LNCaP clone FGC (cell line): ENCODE data around the gene KLHL29.

Experiments used
- DNase-seq: peaks from one replicate; pipeline ENCODE4 v3.0.0-alpha.2; 2011; ENCODE audit warnings: low read depth
- H3K4me3 ChIP-seq: 2 replicates; pipeline ENCODE4 v1.5.1; 2011; ENCODE audit warnings: mild to moderate bottlenecking, low read depth, low read length, control low read depth
- TF ChIP-seq, protein P1 (sequence below): IDR thresholded peaks from 2 replicates; pipeline ENCODE4 v1.5.1; 2012; ENCODE audit warnings: mild to moderate bottlenecking; ENCODE audit not compliant: control insufficient read depth, insufficient read depth; ENCODE audit errors: extremely low read depth

KLHL29 gene

DNA sequence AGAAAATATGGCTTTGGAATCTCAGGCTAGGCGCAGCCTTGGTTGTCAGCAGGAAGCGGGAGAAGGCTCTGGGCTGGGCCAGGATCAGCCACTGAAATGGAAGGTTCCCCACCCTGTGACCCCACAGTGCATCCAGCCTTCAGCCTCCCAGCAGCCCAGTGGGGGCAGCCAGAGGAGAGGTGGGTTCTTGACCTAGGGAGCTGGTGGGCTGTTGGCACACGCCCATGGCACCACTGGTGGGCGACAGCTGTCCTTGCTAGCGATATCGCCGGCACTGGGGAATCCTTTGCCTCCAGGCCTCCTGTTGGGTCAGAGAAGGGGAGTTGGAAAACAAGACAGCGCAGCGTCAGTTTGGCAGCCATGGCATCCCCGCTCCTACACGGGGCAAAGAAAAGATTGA is 92.4 kb downstream of the KLHL29 start:
- TF ChIP-seq, protein P1, sequence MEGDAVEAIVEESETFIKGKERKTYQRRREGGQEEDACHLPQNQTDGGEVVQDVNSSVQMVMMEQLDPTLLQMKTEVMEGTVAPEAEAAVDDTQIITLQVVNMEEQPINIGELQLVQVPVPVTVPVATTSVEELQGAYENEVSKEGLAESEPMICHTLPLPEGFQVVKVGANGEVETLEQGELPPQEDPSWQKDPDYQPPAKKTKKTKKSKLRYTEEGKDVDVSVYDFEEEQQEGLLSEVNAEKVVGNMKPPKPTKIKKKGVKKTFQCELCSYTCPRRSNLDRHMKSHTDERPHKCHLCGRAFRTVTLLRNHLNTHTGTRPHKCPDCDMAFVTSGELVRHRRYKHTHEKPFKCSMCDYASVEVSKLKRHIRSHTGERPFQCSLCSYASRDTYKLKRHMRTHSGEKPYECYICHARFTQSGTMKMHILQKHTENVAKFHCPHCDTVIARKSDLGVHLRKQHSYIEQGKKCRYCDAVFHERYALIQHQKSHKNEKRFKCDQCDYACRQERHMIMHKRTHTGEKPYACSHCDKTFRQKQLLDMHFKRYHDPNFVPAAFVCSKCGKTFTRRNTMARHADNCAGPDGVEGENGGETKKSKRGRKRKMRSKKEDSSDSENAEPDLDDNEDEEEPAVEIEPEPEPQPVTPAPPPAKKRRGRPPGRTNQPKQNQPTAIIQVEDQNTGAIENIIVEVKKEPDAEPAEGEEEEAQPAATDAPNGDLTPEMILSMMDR = no peak
- no peak overlapping the region for H3K4me3 ChIP-seq
- no peak for DNase-seq

DNA sequence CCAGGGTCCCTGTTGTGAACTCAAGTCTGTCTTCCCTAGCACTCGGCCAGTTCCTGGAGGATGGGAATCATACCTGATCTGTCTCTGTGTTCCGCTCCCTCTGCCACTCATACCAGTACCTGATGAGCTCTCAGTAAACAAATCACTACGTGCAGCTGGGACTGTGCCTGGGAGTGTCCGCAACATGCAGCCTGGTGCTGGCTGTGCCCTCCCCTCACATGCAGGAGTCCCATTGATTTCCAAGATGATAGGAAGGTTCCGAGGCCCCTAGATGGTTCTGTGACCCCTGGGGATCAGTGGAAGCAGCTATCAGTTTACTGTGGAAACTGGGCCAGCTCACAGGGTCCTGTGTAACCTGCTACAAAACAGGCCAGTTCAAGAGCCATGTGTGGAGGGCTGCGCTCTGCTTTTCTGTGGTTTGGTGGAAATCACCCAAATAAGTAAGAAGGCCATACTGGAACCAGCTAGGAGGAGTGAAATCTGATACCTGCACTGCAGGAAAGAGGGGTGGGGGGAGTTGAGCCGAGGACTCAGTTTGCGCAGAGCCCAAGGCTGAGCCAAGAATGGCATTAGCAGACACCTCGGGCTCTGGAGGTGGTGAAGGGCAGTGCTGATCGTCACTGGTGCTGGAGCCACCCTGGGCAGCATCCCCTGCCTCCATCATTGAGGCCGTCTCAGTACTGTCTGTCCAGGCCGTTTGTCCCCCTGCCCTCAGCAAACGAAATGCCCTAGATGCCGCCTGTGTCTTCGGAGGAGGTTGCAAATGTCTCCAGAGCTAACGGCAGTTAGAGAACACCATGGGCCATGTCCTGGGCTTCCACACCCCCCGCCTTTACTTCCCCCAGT is 93.3 kb downstream of the KLHL29 start:
- no peak overlapping the region for H3K4me3 ChIP-seq
- peak; percentile 15 for DNase-seq
- TF ChIP-seq, protein P1 = no peak

DNA sequence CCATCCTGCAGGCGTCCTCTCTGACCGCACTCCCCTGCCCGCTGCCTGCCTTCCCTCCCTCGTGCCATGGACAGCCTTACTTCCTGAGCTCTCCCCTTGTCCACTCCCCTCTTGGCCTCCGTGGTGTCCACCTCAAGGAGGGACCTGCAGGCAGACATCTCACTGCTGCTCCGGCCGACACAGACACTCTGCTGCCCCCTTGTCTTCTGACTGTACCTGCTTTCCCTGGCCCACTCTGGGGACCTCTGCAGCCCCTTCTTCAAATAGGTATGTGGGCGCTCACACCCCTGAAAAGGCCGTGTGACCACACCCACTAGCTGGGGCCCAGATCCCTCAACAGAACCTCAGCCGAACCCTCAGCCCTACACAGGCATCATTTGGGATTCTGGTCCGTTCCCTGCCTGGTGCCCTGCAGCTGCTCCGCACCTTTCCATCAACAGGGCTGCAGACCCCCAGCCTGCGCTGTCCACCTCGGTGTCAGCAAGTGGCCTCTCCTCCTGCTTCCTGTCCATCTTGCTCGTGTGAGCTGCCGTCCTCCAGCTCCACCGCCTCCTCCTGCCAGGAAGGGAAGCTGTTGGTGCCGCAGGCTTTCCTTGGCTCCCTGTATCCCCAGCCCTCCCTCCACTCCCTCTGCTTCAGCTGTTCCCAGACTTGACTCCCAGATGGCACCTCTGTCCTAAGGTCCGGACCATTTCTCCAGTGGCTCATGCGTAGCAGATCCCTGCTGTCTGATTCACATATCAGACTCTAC is 94.1 kb downstream of the KLHL29 start:
- DNase-seq = no peak
- TF ChIP-seq, protein P1 = no peak

DNA sequence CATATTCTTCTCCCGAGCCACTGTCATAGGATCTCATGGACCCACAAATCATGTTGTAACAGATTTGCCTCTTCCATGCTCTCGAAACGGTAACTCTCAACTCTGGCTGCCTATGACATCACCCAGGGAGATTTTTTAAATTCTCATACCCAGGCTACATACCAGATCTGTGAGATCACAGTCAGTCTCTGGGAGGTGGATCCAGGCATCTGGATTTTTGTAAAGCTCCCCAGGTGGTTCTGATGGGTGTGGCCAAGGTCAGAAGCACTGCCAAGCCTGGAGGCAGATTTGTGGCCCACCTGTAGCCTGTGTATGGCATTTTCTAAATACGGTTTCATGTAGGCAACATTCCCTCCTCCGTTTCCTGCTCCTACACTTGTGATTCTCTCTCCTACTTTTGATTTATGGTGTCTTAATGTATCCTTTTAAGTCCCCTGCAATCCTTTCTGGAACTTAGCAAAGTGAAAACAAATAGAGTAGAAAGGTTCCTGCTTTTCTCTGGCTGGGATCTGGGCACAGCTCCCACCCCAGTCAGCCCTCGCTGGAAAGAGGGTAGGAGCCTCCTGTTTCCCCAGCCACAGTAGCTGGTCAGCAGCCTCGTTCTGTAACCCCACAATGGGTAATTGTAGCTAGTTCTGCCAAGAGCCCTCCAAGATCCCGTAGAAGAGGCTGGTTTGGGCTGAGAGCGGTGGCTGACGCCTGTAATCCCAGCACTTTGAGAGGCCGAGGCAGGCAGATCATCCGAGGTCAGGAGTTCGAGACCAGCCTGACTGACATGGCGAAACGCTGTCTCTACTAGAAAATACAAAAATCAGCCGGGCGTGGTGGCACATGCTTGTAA is 96.2 kb downstream of the KLHL29 start:
- no peak overlapping the region for H3K4me3 ChIP-seq
- DNase-seq = no peak
- TF ChIP-seq, protein P1 = no peak

More for the DNA sequence above, 94.1 kb downstream of the KLHL29 start:
- H3K4me3 ChIP-seq = no peak overlapping the region

DNA sequence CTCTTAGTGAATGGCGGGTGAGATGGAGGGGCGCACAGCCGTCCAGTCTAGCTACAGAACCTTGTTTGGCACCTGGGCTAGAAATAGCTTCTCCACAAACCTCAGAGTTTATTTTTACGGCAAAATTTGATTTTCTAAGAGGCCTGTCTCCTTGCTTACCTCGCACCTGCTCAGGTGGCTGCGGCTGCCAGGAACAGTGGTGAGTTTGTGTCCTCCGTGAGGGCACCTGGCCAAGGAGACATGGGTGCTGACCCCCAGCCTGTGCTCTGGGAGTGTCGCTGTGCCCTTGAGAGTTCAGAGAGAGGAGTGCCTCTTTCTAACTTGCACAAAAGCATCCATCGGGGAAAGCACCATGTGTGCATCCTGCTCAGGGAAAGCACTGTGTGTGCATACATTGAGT is 97.2 kb downstream of the KLHL29 start:
- TF ChIP-seq, protein P1 = no peak
- no peak for DNase-seq
- no peak overlapping the region for H3K4me3 ChIP-seq

DNA sequence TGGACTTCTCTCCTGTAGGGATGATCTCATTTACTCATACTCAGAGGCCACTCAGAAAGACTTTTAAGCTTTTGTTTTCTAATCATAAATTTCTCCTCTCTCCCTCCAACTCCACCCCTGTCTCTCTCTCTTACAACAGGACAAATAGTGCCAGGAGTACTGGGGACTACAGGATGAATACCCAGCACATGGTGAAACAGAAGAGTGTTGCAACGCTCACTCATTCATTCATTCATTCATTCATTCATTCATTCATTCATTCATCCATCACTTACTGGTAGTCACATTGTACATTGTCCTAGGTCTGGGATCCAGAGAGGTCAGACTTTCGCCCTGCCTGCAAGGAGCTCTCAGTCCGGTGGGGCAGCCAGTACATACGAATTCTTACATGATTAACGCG is 97.6 kb downstream of the KLHL29 start:
- no peak for DNase-seq
- H3K4me3 ChIP-seq = no peak overlapping the region
- TF ChIP-seq, protein P1 = no peak
